Measurements from ENCODE around the gene AHRR.

Gene AHRR

DNA sequence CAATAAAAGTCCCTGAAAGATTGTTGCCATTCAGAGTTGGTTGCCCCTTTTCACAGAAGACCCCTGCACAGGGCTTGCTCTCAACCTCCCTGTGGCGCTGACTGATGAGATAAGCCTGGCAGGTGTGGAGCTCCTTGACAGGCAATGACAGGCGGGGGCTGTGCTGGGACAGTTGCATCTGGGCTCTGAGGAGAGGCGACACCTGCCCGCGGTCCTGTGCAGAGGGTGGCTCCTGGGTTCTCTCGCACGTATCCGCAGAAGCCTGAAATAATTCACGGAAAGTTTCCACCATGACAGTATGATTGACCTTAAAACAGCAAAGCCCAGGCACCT lies 101.7 kb downstream of the AHRR start:
- no peak for DNase-seq (ENCODE audit: low spot score)

DNA sequence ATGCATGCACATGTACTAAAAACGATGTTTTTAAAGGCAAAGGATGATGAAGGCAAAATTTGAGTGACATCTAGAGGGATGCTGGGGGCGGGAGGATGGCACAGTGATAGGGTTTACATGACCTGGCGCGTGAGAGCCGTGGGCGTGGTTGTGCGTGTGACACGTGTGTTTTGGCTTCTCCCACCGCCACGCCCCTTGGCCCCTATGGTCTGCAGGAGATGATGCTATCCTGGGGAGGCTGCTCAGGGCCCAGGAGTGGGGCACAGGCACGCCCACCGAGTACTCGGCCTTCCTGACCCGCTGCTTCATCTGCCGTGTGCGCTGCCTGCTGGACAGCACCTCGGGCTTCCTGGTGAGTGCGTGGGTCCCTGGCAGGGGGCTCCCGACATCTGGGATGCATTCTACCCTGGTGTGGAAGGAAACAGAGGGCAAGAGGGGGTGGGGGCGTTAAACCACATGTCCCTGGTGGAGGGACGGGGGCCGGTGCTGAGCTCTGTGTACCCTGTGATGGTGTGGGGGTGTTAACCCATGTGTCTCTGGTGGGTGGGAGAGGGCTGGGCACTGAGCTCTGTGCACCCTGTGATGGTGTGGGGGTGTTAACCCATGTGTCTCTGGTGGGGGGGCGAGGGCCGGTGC lies 102.2 kb downstream of the AHRR start:
- no peak for DNase-seq (ENCODE audit: low spot score)

More for the DNA sequence above, 101.7 kb downstream of the AHRR start:
- Histone ChIP-seq H3K27ac (ENCODE audit: poor library complexity, severe bottlenecking) (no peak overlapping the region), H3K27me3 (ENCODE audit: insufficient read depth, poor library complexity, severe bottlenecking) (no peaks in the 10 kb centered on the region), H3K9me3 (ENCODE audit: severe bottlenecking) (no peaks in the 10 kb centered on the region), H3K4me3 (ENCODE audit: severe bottlenecking) (no peak overlapping the region), H3K36me3 (ENCODE audit: low read depth) (no peaks in the 10 kb centered on the region), H3K4me1 (ENCODE audit: insufficient read depth, poor library complexity, severe bottlenecking) (peaks cover 8% of the 10 kb centered on the region)
- ATAC-seq (ENCODE audit: low read depth): no peak
- TF ChIP-seq, protein P1, sequence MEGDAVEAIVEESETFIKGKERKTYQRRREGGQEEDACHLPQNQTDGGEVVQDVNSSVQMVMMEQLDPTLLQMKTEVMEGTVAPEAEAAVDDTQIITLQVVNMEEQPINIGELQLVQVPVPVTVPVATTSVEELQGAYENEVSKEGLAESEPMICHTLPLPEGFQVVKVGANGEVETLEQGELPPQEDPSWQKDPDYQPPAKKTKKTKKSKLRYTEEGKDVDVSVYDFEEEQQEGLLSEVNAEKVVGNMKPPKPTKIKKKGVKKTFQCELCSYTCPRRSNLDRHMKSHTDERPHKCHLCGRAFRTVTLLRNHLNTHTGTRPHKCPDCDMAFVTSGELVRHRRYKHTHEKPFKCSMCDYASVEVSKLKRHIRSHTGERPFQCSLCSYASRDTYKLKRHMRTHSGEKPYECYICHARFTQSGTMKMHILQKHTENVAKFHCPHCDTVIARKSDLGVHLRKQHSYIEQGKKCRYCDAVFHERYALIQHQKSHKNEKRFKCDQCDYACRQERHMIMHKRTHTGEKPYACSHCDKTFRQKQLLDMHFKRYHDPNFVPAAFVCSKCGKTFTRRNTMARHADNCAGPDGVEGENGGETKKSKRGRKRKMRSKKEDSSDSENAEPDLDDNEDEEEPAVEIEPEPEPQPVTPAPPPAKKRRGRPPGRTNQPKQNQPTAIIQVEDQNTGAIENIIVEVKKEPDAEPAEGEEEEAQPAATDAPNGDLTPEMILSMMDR (IDR thresholded peaks at IDR 0.05; ENCODE audit: poor library complexity, severe bottlenecking): no peak

DNA sequence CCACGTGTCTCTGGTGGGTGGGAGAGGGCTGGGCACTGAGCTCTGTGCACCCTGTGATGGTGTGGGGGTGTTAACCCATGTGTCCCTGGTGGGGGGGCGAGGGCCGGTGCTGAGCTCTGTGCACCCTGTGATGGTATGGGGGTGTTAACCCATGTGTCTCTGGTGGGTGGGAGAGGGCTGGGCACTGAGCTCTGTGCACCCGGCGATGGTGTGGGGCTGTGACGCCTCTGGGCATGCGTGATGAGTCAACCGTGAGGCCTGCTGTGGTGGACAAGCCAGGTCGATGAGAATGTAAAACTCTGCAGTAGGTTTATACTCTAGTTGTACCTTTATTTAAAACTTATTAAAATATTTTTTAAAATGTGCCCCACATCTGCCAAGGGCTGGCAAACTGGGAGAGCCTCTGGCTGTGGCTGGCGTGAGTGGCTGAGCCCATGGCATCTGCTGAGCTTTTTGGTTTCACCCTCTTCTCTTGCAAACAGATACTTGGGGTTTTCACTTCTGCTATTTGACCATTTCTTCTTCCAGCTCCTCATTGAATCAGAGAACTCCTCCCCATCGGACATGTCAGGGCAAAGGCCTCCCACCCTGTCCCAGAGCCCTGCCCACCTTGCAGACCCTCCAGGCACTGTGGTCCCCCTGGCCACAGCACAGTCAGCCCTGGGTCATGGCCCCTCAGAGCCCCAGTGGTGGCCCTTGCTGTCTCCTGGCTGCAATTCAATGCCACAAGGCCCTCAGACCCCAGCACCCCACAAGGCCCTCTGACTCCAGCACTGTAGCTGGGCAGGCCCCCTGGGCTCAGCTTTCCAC lies 103.0 kb downstream of the AHRR start:
- Histone ChIP-seq H3K4me3 (ENCODE audit: severe bottlenecking) (no peak overlapping the region), H3K27me3 (ENCODE audit: insufficient read depth, poor library complexity, severe bottlenecking) (no peaks in the 10 kb centered on the region)
- DNase-seq (ENCODE audit: low spot score): no peak

More for the DNA sequence above, 102.2 kb downstream of the AHRR start:
- H3K27ac ChIP-seq (ENCODE audit: poor library complexity, severe bottlenecking): no peak overlapping the region
- H3K36me3 ChIP-seq (ENCODE audit: low read depth): no peaks in the 10 kb centered on the region
- TF ChIP-seq, protein P1 (IDR thresholded peaks at IDR 0.05; ENCODE audit: poor library complexity, severe bottlenecking): no peak
- no peaks in the 10 kb centered on the region for H3K27me3 ChIP-seq (ENCODE audit: insufficient read depth, poor library complexity, severe bottlenecking)
- H3K4me1 ChIP-seq (ENCODE audit: insufficient read depth, poor library complexity, severe bottlenecking): peaks cover 8% of the 10 kb centered on the region
- H3K4me3 ChIP-seq (ENCODE audit: severe bottlenecking): no peak overlapping the region
- no peak for ATAC-seq (ENCODE audit: low read depth)
- H3K9me3 ChIP-seq (ENCODE audit: severe bottlenecking): no peaks in the 10 kb centered on the region

DNA sequence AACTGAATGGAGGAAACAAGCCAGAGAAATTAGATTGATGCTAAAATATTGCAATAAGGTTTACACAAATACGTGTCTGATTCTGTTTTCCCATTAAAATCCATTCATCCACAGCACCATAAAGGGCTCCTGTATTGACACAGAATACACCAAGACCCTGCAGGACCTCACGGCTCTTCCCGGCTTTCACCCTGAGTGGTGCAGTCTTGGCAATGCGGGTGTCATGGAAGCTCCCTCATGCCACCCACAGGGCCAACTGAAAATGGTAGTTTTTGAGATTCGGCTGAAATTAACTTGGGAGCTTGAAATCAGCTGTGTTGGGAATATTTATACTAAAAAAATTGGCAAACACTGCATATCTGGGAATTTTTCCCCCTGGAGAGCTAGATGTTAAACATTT lies 104.2 kb downstream of the AHRR start:
- no peak for ATAC-seq (ENCODE audit: low read depth)
- DNase-seq (ENCODE audit: low spot score): no peak
- TF ChIP-seq, protein P1 (IDR thresholded peaks at IDR 0.05; ENCODE audit: poor library complexity, severe bottlenecking): peak; percentile 52
- Histone ChIP-seq H3K27me3 (ENCODE audit: insufficient read depth, poor library complexity, severe bottlenecking) (no peaks in the 10 kb centered on the region), H3K4me3 (ENCODE audit: severe bottlenecking) (no peak overlapping the region), H3K4me1 (ENCODE audit: insufficient read depth, poor library complexity, severe bottlenecking) (peaks cover 12% of the 10 kb centered on the region), H3K27ac (ENCODE audit: poor library complexity, severe bottlenecking) (no peak overlapping the region), H3K9me3 (ENCODE audit: severe bottlenecking) (no peaks in the 10 kb centered on the region), H3K36me3 (ENCODE audit: low read depth) (no peaks in the 10 kb centered on the region)

More for the DNA sequence above, 103.0 kb downstream of the AHRR start:
- peak; percentile 87 for ATAC-seq (ENCODE audit: low read depth)
- TF ChIP-seq, protein P1 (IDR thresholded peaks at IDR 0.05; ENCODE audit: poor library complexity, severe bottlenecking): no peak
- Histone ChIP-seq H3K27ac (ENCODE audit: poor library complexity, severe bottlenecking) (peak overlapping the region; percentile 45), H3K36me3 (ENCODE audit: low read depth) (no peaks in the 10 kb centered on the region), H3K9me3 (ENCODE audit: severe bottlenecking) (no peaks in the 10 kb centered on the region), H3K4me1 (ENCODE audit: insufficient read depth, poor library complexity, severe bottlenecking) (peaks cover 8% of the 10 kb centered on the region)

All from RWPE2 (cell line).